ENCODE data around the gene GRIFIN. TPM values are rescaled to one million over a fixed set of nuclear protein-coding genes. Genes with fewer than 3 reads are reported as not detected.

Gene GRIFIN, protein sequence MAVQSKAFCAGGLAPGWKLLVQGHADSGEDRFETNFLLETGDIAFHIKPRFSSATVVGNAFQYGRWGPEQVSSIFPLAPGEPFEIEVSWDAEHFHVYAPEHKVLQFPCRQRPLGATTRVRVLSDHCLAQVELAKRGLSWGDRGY
- total RNA-seq = not detected

DNA sequence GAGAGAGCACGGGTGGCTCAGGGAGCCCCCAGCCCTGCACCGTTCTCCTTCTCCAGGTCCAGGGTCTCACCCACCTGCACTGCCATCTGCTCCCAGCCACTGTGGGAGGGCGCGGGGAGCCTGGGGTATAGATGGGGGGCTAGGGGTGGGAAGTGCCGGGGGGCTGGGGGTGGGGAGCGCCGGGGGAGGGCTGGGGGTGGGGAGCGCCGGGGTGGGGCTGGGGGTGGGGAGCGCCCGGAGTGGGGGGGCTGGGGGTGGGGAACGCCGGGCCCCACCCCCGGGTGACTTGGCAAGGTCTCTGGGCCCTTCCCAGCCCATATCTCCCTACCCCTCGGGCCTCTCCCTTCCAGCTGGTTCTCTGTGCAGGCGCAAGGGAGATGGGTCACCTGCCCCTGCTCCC is at the start of gene GRIFIN:
GRIFIN (minus strand) TSS at position 101 of the 400 bp plus-strand sequence; CDS start at position 86, 15 bp downstream.
- DNase-seq = no peak
- no peaks in the 10 kb centered on the region for H3K27me3 Mint-ChIP-seq (ENCODE audit: low read depth)
- no peaks in the 10 kb centered on the region for H3K36me3 Mint-ChIP-seq (ENCODE audit: insufficient read depth in 2 of 2)
- no peaks in the 10 kb centered on the region for H3K4me1 Mint-ChIP-seq (ENCODE audit: low read depth)
- ATAC-seq (replicated peaks in 1 of 2) = no peak
- no peaks in the 10 kb centered on the region for H3K9me3 Mint-ChIP-seq
- H3K4me3 Mint-ChIP-seq = no peak within 1 kb of the TSS
- H3K27ac Mint-ChIP-seq = no peak within 1 kb of the TSS

- ATAC-seq (replicated peaks in 1 of 2) = no peak
- no peaks in the 10 kb centered on the region for H3K27me3 Mint-ChIP-seq (ENCODE audit: low read depth)
- no peak overlapping the region for H3K27ac Mint-ChIP-seq
- peaks cover 60% of the 10 kb centered on the region for H3K4me1 Mint-ChIP-seq (ENCODE audit: low read depth)
- peaks cover 0 to 7% of the 10 kb centered on the region in 2 donors for H3K36me3 Mint-ChIP-seq (ENCODE audit: insufficient read depth in 2 of 2)
- H3K9me3 Mint-ChIP-seq = no peaks in the 10 kb centered on the region
- DNase-seq = no peak
- no peak overlapping the region for H3K4me3 Mint-ChIP-seq
These were observed 48.8 kb upstream of the GRIFIN start for GRCh38 chr7:2524808-2525657.

- Mint-ChIP-seq H3K27me3 (ENCODE audit: low read depth) (no peaks in the 10 kb centered on the region), H3K9me3 (no peaks in the 10 kb centered on the region), H3K36me3 (ENCODE audit: insufficient read depth in 2 of 2) (peaks cover 0 to 7% of the 10 kb centered on the region in 2 donors), H3K27ac (no peak overlapping the region), H3K4me1 (ENCODE audit: low read depth) (peaks cover 53% of the 10 kb centered on the region), H3K4me3 (peak overlapping the region; percentile 52 to 98)
- DNase-seq (no peak), ATAC-seq (replicated peaks in 1 of 2) (no peak)
These were observed 48.0 kb upstream of the GRIFIN start for GRCh38 chr7:2523941-2524807.

GRCh38 chr7:2523461-2523936 is 47.3 kb upstream of the GRIFIN start:
- DNase-seq (no peak), ATAC-seq (replicated peaks in 1 of 2) (no peak)
- Mint-ChIP-seq H3K27ac (no peak overlapping the region), H3K9me3 (no peaks in the 10 kb centered on the region), H3K36me3 (ENCODE audit: insufficient read depth in 2 of 2) (peaks cover 0 to 7% of the 10 kb centered on the region in 2 donors), H3K4me1 (ENCODE audit: low read depth) (peaks cover 46% of the 10 kb centered on the region), H3K4me3 (peak overlapping the region; percentile 96 to 98), H3K27me3 (ENCODE audit: low read depth) (no peaks in the 10 kb centered on the region)

GRCh38 chr7:2522780-2523433 is 46.7 kb upstream of the GRIFIN start:
- Mint-ChIP-seq H3K9me3 (no peaks in the 10 kb centered on the region), H3K4me3 (peak overlapping the region; percentile 96 to 98), H3K36me3 (ENCODE audit: insufficient read depth in 2 of 2) (peaks cover 0 to 7% of the 10 kb centered on the region in 2 donors), H3K27ac (peak overlapping the region; percentile 54), H3K4me1 (ENCODE audit: low read depth) (peaks cover 46% of the 10 kb centered on the region), H3K27me3 (ENCODE audit: low read depth) (no peaks in the 10 kb centered on the region)
- DNase-seq = peak; percentile 39 to 49
- no peak for ATAC-seq (replicated peaks in 1 of 2)

GRCh38 chr7:2521952-2522591 is 45.9 kb upstream of the GRIFIN start:
- H3K4me3 Mint-ChIP-seq = peak overlapping the region; percentile 96 to 98
- no peaks in the 10 kb centered on the region for H3K9me3 Mint-ChIP-seq
- H3K4me1 Mint-ChIP-seq (ENCODE audit: low read depth) = peaks cover 46% of the 10 kb centered on the region
- ATAC-seq (replicated peaks in 1 of 2) (peak; percentile 51 to 54), DNase-seq (peak; percentile 72 to 84)
- H3K27ac Mint-ChIP-seq = peak overlapping the region; percentile 80
- H3K27me3 Mint-ChIP-seq (ENCODE audit: low read depth) = no peaks in the 10 kb centered on the region
- peaks cover 0 to 7% of the 10 kb centered on the region in 2 donors for H3K36me3 Mint-ChIP-seq (ENCODE audit: insufficient read depth in 2 of 2)

- ATAC-seq (replicated peaks in 1 of 2) (peak; percentile 2), DNase-seq (no peak)
- Mint-ChIP-seq H3K27me3 (ENCODE audit: low read depth) (no peaks in the 10 kb centered on the region), H3K36me3 (ENCODE audit: insufficient read depth in 2 of 2) (peaks cover 0 to 7% of the 10 kb centered on the region in 2 donors), H3K9me3 (no peaks in the 10 kb centered on the region), H3K27ac (peak overlapping the region; percentile 80), H3K4me1 (ENCODE audit: low read depth) (peaks cover 40% of the 10 kb centered on the region), H3K4me3 (peak overlapping the region; percentile 96 to 98)
These were observed 45.1 kb upstream of the GRIFIN start for GRCh38 chr7:2521341-2521745.

DNA sequence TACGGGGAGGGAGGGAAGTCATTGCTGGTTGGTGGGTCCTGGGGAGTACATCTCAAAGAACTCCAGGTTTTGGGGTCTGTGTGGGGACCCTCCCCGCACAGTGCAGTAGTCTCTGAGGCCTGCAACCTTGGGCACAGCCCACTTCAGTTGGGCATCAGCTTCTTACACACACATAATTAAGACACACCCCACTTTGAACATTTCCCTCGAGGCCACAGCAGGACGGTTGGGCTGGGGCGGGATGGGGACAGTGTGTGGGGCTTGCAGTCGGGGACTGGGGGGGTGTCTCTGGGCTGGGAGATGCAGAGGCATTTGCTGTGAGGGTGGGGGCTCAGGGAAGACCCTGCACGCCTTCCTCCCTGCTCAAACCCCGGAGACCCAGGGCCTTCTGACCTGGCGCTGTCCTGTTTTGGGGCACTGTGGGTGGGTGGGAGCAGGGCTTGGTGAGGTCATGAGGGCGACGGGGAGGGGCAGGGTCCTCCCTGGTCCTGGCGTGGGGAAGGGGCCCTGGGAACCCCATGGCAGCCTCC is 44.6 kb upstream of the GRIFIN start:
- no peaks in the 10 kb centered on the region for H3K9me3 Mint-ChIP-seq
- H3K27ac Mint-ChIP-seq = no peak overlapping the region
- DNase-seq = no peak
- H3K4me1 Mint-ChIP-seq (ENCODE audit: low read depth) = peaks cover 39% of the 10 kb centered on the region
- ATAC-seq (replicated peaks in 1 of 2) = no peak
- H3K4me3 Mint-ChIP-seq = peak overlapping the region; percentile 97 to 98
- H3K36me3 Mint-ChIP-seq (ENCODE audit: insufficient read depth in 2 of 2) = peaks cover 0 to 7% of the 10 kb centered on the region in 2 donors
- H3K27me3 Mint-ChIP-seq (ENCODE audit: low read depth) = no peaks in the 10 kb centered on the region

GRCh38 chr7:2520131-2520760 is 44.0 kb upstream of the GRIFIN start:
- Mint-ChIP-seq H3K27me3 (ENCODE audit: low read depth) (no peaks in the 10 kb centered on the region), H3K4me1 (ENCODE audit: low read depth) (peaks cover 39% of the 10 kb centered on the region), H3K36me3 (ENCODE audit: insufficient read depth in 2 of 2) (peaks cover 0 to 6% of the 10 kb centered on the region in 2 donors), H3K27ac (peak overlapping the region; percentile 13), H3K4me3 (peak overlapping the region; percentile 97 to 98), H3K9me3 (no peaks in the 10 kb centered on the region)
- DNase-seq (peak; percentile 51 to 59), ATAC-seq (replicated peaks in 1 of 2) (peak; percentile 3 to 10)

GRCh38 chr7:2519119-2519930 is 43.1 kb upstream of the GRIFIN start, which contains the start of gene LFNG:
Gene LFNG, plus strand, starts transcription at chr7:2519774. Its CDS starts 88 bp downstream, at chr7:2519862.
- Mint-ChIP-seq H3K27me3 (ENCODE audit: low read depth) (no peaks in the 10 kb centered on the region), H3K4me3 (peak within 1 kb of the TSS; percentile 97 to 98), H3K9me3 (no peaks in the 10 kb centered on the region), H3K4me1 (ENCODE audit: low read depth) (peaks cover 39% of the 10 kb centered on the region), H3K27ac (peak within 1 kb of the TSS; percentile 13), H3K36me3 (ENCODE audit: insufficient read depth in 2 of 2) (peaks cover 0 to 6% of the 10 kb centered on the region in 2 donors)
- peak; percentile 78 to 81 for ATAC-seq (replicated peaks in 1 of 2)
- peak; percentile 85 to 91 for DNase-seq

DNA sequence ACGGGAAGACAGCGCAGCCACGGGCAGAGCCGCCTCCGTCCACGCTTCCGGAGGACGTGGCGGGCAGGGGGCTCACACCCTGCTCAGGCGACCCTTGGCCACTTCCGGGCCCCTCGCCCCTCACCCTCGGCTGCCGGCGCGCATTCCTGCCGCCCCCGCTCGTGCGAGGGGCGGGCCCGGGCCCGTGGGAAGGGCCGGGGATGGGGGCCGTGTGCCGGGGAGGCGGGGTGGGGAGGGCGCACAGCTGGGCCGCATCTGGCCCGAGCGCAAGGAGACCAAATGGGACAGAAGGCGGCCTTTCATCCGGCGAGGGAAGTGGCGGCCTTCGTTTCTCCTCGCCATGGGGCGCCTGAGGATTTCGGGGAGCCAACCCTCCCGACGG is 42.5 kb upstream of the GRIFIN start:
- DNase-seq (no peak), ATAC-seq (replicated peaks in 1 of 2) (no peak)
- H3K4me1 Mint-ChIP-seq (ENCODE audit: low read depth) = peaks cover 39% of the 10 kb centered on the region
- no peaks in the 10 kb centered on the region for H3K9me3 Mint-ChIP-seq
- H3K27me3 Mint-ChIP-seq (ENCODE audit: low read depth) = no peaks in the 10 kb centered on the region
- no peak overlapping the region for H3K27ac Mint-ChIP-seq
- H3K4me3 Mint-ChIP-seq = peak overlapping the region; percentile 67 to 77
- peaks cover 0 to 6% of the 10 kb centered on the region in 2 donors for H3K36me3 Mint-ChIP-seq (ENCODE audit: insufficient read depth in 2 of 2)

Measured in activated T-cell treated with anti-CD3 and anti-CD28 coated beads, Interleukin-2, amount 50 U/mL, for 72 hours (primary cell).